ENCODE results near the gene TMEM203.

DNA sequence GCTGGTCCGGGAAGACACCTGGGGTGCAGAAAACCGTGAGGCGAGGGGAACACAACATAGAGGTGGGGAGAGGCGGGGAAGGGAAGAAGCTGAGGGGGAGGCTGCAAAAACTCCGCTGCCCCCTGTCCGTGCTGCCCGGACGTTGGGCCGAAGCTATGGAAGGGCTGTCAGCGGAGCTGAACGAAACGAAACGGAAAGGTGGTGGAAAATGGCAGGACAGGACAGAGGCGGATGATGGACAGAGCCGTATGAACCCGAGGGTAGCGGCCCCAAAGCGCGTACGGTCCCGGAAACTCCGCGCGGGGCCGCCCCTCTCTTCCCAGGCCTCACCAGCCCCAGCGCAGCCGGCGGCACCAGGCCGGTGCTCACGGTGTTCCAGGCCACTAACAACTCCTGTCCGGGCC lies 17.4 kb downstream of the TMEM203 start:
- TF ChIP-seq, protein P1, sequence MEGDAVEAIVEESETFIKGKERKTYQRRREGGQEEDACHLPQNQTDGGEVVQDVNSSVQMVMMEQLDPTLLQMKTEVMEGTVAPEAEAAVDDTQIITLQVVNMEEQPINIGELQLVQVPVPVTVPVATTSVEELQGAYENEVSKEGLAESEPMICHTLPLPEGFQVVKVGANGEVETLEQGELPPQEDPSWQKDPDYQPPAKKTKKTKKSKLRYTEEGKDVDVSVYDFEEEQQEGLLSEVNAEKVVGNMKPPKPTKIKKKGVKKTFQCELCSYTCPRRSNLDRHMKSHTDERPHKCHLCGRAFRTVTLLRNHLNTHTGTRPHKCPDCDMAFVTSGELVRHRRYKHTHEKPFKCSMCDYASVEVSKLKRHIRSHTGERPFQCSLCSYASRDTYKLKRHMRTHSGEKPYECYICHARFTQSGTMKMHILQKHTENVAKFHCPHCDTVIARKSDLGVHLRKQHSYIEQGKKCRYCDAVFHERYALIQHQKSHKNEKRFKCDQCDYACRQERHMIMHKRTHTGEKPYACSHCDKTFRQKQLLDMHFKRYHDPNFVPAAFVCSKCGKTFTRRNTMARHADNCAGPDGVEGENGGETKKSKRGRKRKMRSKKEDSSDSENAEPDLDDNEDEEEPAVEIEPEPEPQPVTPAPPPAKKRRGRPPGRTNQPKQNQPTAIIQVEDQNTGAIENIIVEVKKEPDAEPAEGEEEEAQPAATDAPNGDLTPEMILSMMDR (IDR thresholded peaks at IDR 0.05; ENCODE audit: low read length), result no peak
- TF ChIP-seq EZH2 (optimal IDR thresholded peaks at IDR 0.05; ENCODE audit: low read depth, low read length), result no peak
